Hematopoietic multipotent progenitor cell (in vitro differentiated cells): ENCODE measurements around the gene ETS1. TPM values are rescaled to one million over a fixed set of nuclear protein-coding genes. Genes with fewer than 3 reads are reported as not detected.
A peak's percentile ranks its signal among the peaks of the same experiment; 100 is the strongest.

Source experiments
- DNase-seq, 3 donors: peaks; one replicate each; pipeline ENCODE4 v3.0.0-alpha.2; 2011 to 2015; ENCODE audit warnings: low read depth in 2 of 3, low spot score in 2 of 3
- total RNA-seq: library from RNA; depleted of rRNA; stranded (reverse); fragments of >200 nt; gene quantifications from one replicate; pipeline ENCODE4 v1.2.3, GENCODE V29; 2012

The ETS1 gene
- total RNA-seq, 1 donor = 40.9 TPM

GRCh38 chr11:128573638-128574037, 13.7 kb downstream of the ETS1 start:
- DNase-seq = no peak

- DNase-seq = no peak
Observed at GRCh38 chr11:128572965-128573364, 14.4 kb downstream of the ETS1 start.

GRCh38 chr11:128570632-128571031, 16.7 kb downstream of the ETS1 start:
- DNase-seq = no peak

- DNase-seq = no peak
Observed at GRCh38 chr11:128569291-128569690, 18.1 kb downstream of the ETS1 start.

- no peak for DNase-seq
Observed at GRCh38 chr11:128568166-128568778, 19.1 kb downstream of the ETS1 start.

GRCh38 chr11:128567130-128567529, 20.2 kb downstream of the ETS1 start:
- no peak for DNase-seq

GRCh38 chr11:128565881-128566280, 21.5 kb downstream of the ETS1 start:
- no peak for DNase-seq

- no peak for DNase-seq
Observed at GRCh38 chr11:128564642-128565245, 22.6 kb downstream of the ETS1 start.

- DNase-seq = no peak
Observed at GRCh38 chr11:128563942-128564641, 23.3 kb downstream of the ETS1 start.

GRCh38 chr11:128563308-128563707, 24.1 kb downstream of the ETS1 start:
- DNase-seq = no peak

- no peak for DNase-seq
Observed at GRCh38 chr11:128559496-128560103, 27.8 kb downstream of the ETS1 start.

- no peak for DNase-seq
Observed at GRCh38 chr11:128555606-128556005, 31.8 kb downstream of the ETS1 start.

- no peak for DNase-seq
Observed at GRCh38 chr11:128553662-128554362, 33.5 kb downstream of the ETS1 start.

GRCh38 chr11:128552783-128553661, 34.3 kb downstream of the ETS1 start:
- DNase-seq = peak in 2 of 3 donors; percentile 27 to 34

- no peak for DNase-seq
Observed at GRCh38 chr11:128551611-128552335, 35.6 kb downstream of the ETS1 start.

GRCh38 chr11:128551058-128551457, 36.3 kb downstream of the ETS1 start:
- DNase-seq = no peak

- DNase-seq = no peak
Observed at GRCh38 chr11:128550261-128550821, 37.0 kb downstream of the ETS1 start.

- DNase-seq = no peak
Observed at GRCh38 chr11:128549256-128549944, 38.0 kb downstream of the ETS1 start.
